ENCODE data around the gene ZNF727.
"Not testable (repeated sequence)": the region's sequence is repeated elsewhere in the genome, so short reads cannot be mapped to it uniquely, and the experiment has no call there.

The ZNF727 gene

DNA sequence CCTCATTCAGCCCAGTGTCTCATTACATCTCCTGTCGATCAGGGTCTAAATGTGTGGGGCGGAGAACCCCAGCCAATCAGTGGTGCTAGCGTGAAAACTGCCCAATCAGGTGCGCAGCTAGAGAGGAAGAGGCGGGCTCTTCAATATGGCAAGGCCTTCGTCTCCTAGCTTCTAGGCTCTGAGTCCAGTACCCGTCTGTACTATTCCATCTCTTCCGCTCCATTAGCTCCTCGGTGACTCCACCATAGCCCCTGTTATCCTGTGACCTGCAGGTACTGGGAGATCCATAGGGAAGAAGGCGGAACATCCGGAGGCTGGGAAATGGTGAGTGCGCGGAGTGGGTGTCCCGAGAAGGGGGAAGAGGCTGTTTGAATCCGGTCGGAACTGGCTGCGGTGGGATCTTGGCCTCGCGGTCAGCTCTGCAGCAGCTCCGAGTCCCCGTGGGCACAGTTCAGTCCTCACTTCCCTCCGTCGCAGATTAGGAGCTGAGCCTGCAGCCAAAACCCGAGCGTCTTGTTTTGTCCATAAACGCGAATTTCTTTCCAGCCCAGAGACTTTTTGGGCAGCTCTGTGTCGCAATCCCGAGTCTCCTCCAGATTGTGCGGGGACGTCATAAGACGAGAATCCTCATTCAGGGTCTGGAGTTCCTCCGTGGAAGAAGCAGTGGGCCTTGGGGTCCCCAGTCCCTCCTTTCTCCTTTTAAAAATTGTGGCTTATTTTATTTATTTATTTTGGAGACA lies at the start of gene ZNF727:
ZNF727 (plus strand) TSS at position 134 of the 740 bp plus-strand sequence; CDS start at position 322, 188 bp downstream.
- DNase-seq, result no peak

DNA sequence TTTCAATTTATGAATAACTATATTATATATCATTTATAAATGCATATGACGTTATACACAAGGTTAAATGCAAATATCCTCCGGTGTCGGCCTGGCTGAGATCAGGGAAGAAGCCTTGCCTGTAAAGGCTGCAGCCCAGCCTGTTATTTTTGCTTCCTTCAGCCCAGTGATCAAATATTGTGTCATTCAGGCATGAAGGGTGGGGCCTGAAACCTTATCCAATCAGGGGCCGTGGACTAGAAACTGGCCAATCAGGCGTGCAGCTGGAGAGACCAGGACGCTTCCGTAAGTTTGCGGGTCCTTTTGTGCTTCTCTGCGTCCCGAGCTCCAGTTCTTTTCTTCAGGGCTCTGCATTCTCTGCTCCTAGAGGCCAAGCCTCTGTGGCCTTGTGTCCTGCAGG lies 46.7 kb upstream of the ZNF727 start, which contains the start of gene ZNF722:
ZNF722 (plus strand) TSS at position 301 of the 400 bp plus-strand sequence. CDS start 113 bp downstream, outside the sequence.
- DNase-seq, result no peak

DNA sequence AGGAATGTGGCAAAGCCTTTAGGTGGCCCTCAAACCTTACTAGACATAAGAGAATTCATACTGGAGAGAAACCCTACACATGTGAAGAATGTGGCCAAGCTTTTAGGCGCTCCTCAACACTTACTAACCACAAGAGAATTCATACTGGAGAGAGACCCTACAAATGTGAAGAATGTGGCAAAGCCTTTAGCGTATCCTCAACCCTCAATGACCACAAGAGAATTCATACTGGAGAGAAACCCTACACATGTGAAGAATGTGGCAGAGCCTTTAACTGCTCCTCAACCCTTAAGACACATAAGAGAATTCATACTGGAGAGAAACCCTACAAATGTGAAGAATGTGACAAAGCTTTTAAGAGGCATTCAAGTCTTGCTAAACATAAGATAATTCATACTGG lies 29.7 kb upstream of the ZNF727 start:
- DNase-seq, result not testable (repeated sequence)

DNA sequence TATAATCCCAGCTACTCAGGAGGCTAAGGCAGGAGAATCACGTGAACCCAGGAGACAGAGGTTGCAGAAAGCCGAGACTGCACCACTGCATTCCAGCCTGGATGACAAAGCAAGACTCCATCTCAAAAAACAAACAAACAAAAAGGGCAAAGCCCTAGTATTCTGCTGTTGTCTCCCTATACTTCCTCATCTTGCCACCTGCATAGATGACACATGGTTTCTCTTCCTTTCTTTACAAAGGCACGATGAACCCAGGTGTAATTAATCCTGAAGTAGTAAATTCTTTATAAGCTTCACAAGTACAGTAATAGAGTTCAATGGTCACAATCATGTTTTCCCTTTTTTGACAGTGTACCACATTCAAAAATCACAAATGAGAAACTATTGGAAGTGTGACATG lies 9.8 kb upstream of the ZNF727 start:
- DNase-seq, result no peak

DNA sequence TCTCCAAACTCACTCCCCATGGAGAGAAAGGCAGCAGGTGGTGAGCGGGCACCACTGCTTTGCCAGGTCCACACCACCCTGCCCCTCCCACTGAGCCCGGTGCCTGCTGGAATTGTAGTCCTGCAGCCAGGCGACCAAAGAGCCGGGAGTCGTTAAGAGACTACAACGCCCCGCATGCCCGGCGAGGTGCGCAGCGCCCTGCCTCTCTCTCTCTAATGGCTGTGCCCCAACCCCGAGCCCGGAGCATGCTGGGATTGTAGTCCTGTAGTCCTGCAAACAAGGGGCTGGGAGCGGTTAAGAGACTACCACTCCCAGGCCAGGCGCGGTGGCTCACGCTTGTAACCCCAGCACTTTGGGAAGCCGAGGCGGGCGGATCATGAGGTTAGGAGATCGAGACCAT lies 8.1 kb upstream of the ZNF727 start:
- DNase-seq, result no peak

DNA sequence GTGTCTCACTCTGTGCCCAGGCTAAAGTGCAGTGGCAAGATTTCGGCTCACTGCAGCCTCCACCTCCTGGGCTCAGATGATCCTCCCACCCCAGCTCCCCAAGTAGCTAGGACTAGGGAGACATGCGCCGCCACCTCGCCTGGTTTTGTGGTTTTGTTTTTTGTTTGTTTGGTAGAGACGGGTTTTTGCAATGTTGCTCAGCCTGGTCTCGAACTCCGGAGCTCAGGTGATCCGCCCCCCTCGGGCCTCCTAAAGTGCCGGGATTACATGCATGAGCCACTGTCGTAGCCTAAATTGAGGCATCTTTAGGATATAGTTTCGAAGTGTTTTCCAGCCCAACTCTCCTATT lies 781 bp downstream of the ZNF727 start:
- DNase-seq, result no peak

DNA sequence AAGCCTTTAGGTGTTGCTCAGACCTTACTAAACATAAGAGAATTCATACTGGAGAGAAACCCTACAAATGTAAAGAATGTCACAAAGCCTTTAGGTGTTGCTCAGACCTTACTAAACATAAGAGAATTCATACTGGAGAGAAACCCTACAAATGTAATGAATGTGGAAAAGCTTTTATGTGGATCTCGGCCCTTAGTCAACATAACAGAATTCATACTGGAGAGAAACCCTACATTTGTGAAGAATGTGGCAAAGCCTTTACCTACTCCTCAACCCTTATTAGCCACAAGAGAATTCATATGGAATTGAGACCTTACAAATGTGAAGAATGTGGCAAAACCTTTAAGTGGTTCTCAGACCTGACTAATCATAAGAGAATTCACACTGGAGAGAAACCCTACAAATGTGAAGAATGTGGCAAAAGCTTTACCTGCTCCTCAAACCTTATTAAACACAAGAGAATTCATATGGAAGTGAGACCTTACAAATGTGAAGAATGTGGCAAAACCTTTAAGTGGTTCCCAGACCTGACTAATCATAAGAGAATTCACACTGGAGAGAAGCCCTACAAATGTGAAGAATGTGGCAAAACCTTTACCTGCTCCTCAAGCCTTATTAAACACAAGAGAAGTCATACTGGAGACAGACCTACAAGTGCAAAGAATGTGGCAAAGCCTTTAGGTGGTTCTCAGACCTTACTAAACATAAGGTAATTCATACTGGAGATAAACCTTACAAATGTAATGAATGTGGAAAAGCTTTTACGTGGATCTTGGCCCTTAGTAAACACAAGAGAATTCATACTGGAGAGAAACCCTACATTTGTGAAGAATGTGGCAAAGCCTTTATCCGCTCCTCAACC lies 32.8 kb downstream of the ZNF727 start:
- not testable (repeated sequence) for DNase-seq

DNA sequence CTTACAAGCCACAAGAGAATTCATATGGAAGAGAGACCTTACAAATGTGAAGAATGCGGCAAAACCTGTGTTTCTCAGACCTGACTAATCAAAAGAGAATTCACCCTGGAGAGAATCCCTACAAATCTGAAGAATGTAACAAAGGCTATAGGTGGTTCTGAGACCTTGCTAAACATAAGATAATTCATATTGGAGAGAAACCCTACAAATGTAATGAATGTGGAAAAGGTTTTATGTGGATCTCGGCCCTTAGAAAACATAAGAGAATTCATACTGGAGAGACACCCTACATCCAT lies 33.4 kb downstream of the ZNF727 start:
- no peak for DNase-seq

DNA sequence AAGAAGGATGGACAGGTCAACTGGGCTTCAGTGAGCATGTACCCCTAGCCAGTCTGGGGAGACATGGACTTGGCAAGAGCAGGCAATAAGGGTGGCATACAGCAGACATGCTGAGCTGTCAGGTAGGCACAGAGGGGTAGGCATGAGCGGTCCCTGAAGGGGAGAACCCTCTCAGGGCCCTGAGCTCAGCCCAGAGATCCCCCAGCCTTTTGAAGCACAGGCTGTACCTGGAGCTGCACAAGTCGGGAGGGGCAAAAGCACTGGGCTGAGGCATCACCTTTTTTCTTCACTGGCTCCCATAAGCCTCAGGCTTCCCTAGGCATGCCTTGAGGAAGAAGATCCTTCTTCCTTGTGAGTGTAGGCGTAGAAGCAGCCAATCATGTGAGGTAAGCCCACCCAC lies 42.3 kb downstream of the ZNF727 start:
- no peak for DNase-seq

DNA sequence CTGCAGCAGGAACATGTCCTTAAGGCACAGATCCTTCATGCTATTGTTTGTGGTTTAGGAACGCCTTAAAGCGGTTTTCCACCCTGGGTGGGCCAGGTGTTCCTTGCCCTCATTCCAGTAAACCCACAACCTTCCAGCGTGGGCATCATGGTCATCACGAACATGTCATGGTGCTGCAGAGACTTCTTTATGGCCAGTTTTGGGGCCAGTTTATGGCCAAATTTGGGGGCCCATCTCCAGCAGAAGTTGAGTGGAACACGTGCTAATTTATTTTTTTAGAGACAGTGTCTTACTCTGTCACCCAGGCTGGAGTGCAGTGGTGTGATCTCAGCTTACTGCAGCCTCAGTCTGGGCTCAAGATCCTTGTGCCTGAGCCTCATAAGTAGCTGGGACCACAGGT lies 43.6 kb downstream of the ZNF727 start:
- DNase-seq, result not testable (repeated sequence)
